Endodermal cell (in vitro differentiated cells): ENCODE data around the gene MFRP. TPM values are rescaled to one million over a fixed set of nuclear protein-coding genes. Genes with fewer than 3 reads are reported as not detected.

Source experiments
- DNase-seq: peaks from one replicate; pipeline ENCODE4 v3.0.0-alpha.2; 2017
- H3K27ac ChIP-seq: 2 replicates; pipeline ENCODE4 v1.5.1; 2013; ENCODE audit warnings: mild to moderate bottlenecking, low read depth, low read length, moderate library complexity
- H3K27me3 ChIP-seq: 2 replicates; pipeline ENCODE4 v1.6.1; 2013; ENCODE audit warnings: mild to moderate bottlenecking, low read length, moderate library complexity; ENCODE audit not compliant: insufficient read depth, control insufficient read depth, poor library complexity, severe bottlenecking
- H3K36me3 ChIP-seq: 2 replicates; pipeline ENCODE4 v1.7.0; 2013; ENCODE audit warnings: mild to moderate bottlenecking, low read length, moderate library complexity; ENCODE audit not compliant: control insufficient read depth, insufficient read depth
- H3K4me1 ChIP-seq: one replicate; pipeline ENCODE4 v1.7.0; 2013; ENCODE audit warnings: low read length; ENCODE audit not compliant: control insufficient read depth, insufficient read depth
- H3K4me3 ChIP-seq: 2 replicates; pipeline ENCODE4 v1.5.1; 2013; ENCODE audit warnings: mild to moderate bottlenecking, low read length, moderate library complexity
- H3K9ac ChIP-seq: 2 replicates; pipeline ENCODE4 v1.6.1; 2013; ENCODE audit warnings: mild to moderate bottlenecking, low read length, moderate library complexity; ENCODE audit not compliant: poor library complexity, severe bottlenecking; ENCODE audit errors: extremely low read depth
- H3K9me3 ChIP-seq: 2 replicates; pipeline ENCODE4 v1.6.1; 2013; ENCODE audit warnings: mild to moderate bottlenecking, low read length, moderate library complexity; ENCODE audit not compliant: control insufficient read depth
- H3K27ac Mint-ChIP-seq: 2 replicates; pipeline ENCODE4 v1.8.0; 2020; ENCODE audit warnings: mixed read lengths
- H3K27me3 Mint-ChIP-seq: 2 replicates; pipeline ENCODE4 v1.8.0; 2021; ENCODE audit warnings: mild to moderate bottlenecking, mixed read lengths; ENCODE audit not compliant: insufficient read depth
- H3K36me3 Mint-ChIP-seq: 2 replicates; pipeline ENCODE4 v1.8.0; 2020; ENCODE audit warnings: low read depth, mixed read lengths
- H3K4me1 Mint-ChIP-seq: 2 replicates; pipeline ENCODE4 v1.8.0; 2020; ENCODE audit warnings: mixed read lengths
- H3K4me3 Mint-ChIP-seq: 2 replicates; pipeline ENCODE4 v1.8.0; 2020; ENCODE audit warnings: mild to moderate bottlenecking, moderate library complexity, mixed read lengths
- H3K9me3 Mint-ChIP-seq: 2 replicates; pipeline ENCODE4 v1.8.0; 2020; ENCODE audit warnings: mild to moderate bottlenecking, mixed read lengths
- CTCF ChIP-seq: fragments of 200-600 bp; sonication (generic); conservative IDR thresholded peaks from 2 replicates; pipeline ENCODE4 v1.5.0; 2021; ENCODE audit warnings: antibody characterized with exemption, mild to moderate bottlenecking
- WGBS, 2 experiments: methylation state at CpG; one replicate each; pipeline versions ENCODE4 v1.1.5 to v1.1.7; 2013; ENCODE audit warnings: missing lambda C conversion rate in 2 of 2, mixed read lengths in 1 of 2; ENCODE audit not compliant: insufficient coverage in 1 of 2, insufficient read length in 1 of 2; 5-methylcytosine and 5-hydroxymethylcytosine counted together
- total RNA-seq, 2 donors: library from RNA; stranded (reverse); fragmentation: NEBNext Ultra II Directional in 1 of 2; extraction: Animal tissue kit (Norgen Biotek cat#: 25700) in 1 of 2; gene quantifications; 2 replicates in 1 of 2; 3 replicates in 1 of 2; pipeline ENCODE4 v1.2.1, GENCODE V29; 2021

Gene MFRP
- total RNA-seq, 2 donors from 2014 or later: not detected

- H3K9me3 ChIP-seq: no peaks in the 10 kb centered on the region
Measured at GRCh38 chr11:119363081-119363850, 16.8 kb upstream of the MFRP start.

GRCh38 chr11:119362741-119363080, 16.2 kb upstream of the MFRP start:
- Histone ChIP-seq H3K9me3 (no peaks in the 10 kb centered on the region), H3K9ac (no peak overlapping the region), H3K27ac (no peak overlapping the region), H3K36me3 (peaks cover 41% of the 10 kb centered on the region), H3K27me3 (peaks cover 14% of the 10 kb centered on the region), H3K4me3 (peak overlapping the region; percentile 75), H3K4me1 (peaks cover 30% of the 10 kb centered on the region)
- peaks cover 26% of the 10 kb centered on the region for H3K4me1 Mint-ChIP-seq
- H3K27me3 Mint-ChIP-seq: peaks cover 46% of the 10 kb centered on the region
- no peak for TF ChIP-seq CTCF
- peaks cover 41% of the 10 kb centered on the region for H3K36me3 Mint-ChIP-seq
- H3K4me3 Mint-ChIP-seq: peak overlapping the region; percentile 40
- no peaks in the 10 kb centered on the region for H3K9me3 Mint-ChIP-seq
- WGBS, 2 experiments: 88 to 94% methylated on average over 4 to 5 of the region's 5 CpGs
- H3K27ac Mint-ChIP-seq: no peak overlapping the region
- peak; percentile 45 for DNase-seq

More at GRCh38 chr11:119363081-119363850, 16.8 kb upstream of the MFRP start:
- Histone ChIP-seq H3K9ac (no peak overlapping the region), H3K4me3 (peak overlapping the region; percentile 75), H3K27ac (no peak overlapping the region), H3K36me3 (peaks cover 38% of the 10 kb centered on the region), H3K27me3 (peaks cover 14% of the 10 kb centered on the region), H3K4me1 (peaks cover 30% of the 10 kb centered on the region)
- Mint-ChIP-seq H3K27ac (no peak overlapping the region), H3K27me3 (peaks cover 46% of the 10 kb centered on the region), H3K36me3 (peaks cover 36% of the 10 kb centered on the region), H3K4me1 (peaks cover 29% of the 10 kb centered on the region), H3K9me3 (no peaks in the 10 kb centered on the region), H3K4me3 (peak overlapping the region; percentile 40)
- no peak for TF ChIP-seq CTCF
- DNase-seq: peak; percentile 66
- WGBS, 2 experiments: 73 to 76% methylated on average over 10 to 44 of the region's 44 CpGs

GRCh38 chr11:119361941-119362725, 15.6 kb upstream of the MFRP start:
- Histone ChIP-seq H3K27ac (no peak overlapping the region), H3K9ac (no peak overlapping the region), H3K27me3 (peaks cover 14% of the 10 kb centered on the region), H3K4me3 (peak overlapping the region; percentile 75), H3K9me3 (no peaks in the 10 kb centered on the region), H3K36me3 (peaks cover 41% of the 10 kb centered on the region), H3K4me1 (peaks cover 30% of the 10 kb centered on the region)
- peak; percentile 44 for DNase-seq
- no peaks in the 10 kb centered on the region for H3K9me3 Mint-ChIP-seq
- H3K27ac Mint-ChIP-seq: no peak overlapping the region
- peak overlapping the region; percentile 40 for H3K4me3 Mint-ChIP-seq
- H3K36me3 Mint-ChIP-seq: peaks cover 46% of the 10 kb centered on the region
- H3K27me3 Mint-ChIP-seq: peaks cover 46% of the 10 kb centered on the region
- peaks cover 28% of the 10 kb centered on the region for H3K4me1 Mint-ChIP-seq
- WGBS, 2 experiments: 74 to 90% methylated on average over 7 to 11 of the region's 11 CpGs
- no peak for TF ChIP-seq CTCF
